DOHH2 (cell line): ENCODE results near the gene THBD.

Experiments used
- CTCF ChIP-seq: fragments of 200-600 bp; sonication (generic); IDR thresholded peaks from one replicate; pipeline ENCODE4 v1.5.1; 2014; ENCODE audit warnings: antibody characterized with exemption, mild to moderate bottlenecking, low read depth, low read length; ENCODE audit not compliant: poor library complexity, severe bottlenecking
- EZH2phosphoT487 ChIP-seq: fragments of 200-600 bp; sonication (generic); IDR thresholded peaks from 2 replicates; pipeline ENCODE4 v1.6.1; 2017; ENCODE audit warnings: borderline replicate concordance, mild to moderate bottlenecking, antibody characterized with exemption, low read length, moderate library complexity, mixed read lengths

GRCh38 chr20:23008667-23009066 is 40.8 kb downstream of the THBD start:
- TF ChIP-seq EZH2phosphoT487: no peak
- no peak for TF ChIP-seq CTCF
